ENCODE data around the gene URAD.
"Not testable (repeated sequence)": the region's sequence is repeated elsewhere in the genome, so short reads cannot be mapped to it uniquely, and the experiment has no call there.

URAD gene, protein sequence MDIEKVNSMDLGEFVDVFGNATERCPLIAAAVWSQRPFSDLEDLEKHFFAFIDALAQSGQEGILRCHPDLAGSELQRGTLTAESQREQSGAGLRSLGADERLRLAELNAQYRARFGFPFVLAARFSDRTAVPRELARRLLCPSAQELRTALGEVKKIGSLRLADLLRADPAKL

GRCh38 chr13:27988520-27988919 is at the start of gene URAD:
Gene URAD, minus strand, starts transcription at chr13:27988693. Its CDS starts 56 bp downstream, at chr13:27988637.
- in situ Hi-C loops (cut with HindIII; ENCODE audit: low sequenced_read_pairs) = no loop called here

- in situ Hi-C loops (cut with HindIII; ENCODE audit: low sequenced_read_pairs) = no loop called here
These were observed 48.9 kb upstream of the URAD start for GRCh38 chr13:28037399-28037798.

- in situ Hi-C loops (cut with HindIII; ENCODE audit: low sequenced_read_pairs) = no loop called here
These were observed 46.8 kb upstream of the URAD start for GRCh38 chr13:28035146-28035782.

DNA sequence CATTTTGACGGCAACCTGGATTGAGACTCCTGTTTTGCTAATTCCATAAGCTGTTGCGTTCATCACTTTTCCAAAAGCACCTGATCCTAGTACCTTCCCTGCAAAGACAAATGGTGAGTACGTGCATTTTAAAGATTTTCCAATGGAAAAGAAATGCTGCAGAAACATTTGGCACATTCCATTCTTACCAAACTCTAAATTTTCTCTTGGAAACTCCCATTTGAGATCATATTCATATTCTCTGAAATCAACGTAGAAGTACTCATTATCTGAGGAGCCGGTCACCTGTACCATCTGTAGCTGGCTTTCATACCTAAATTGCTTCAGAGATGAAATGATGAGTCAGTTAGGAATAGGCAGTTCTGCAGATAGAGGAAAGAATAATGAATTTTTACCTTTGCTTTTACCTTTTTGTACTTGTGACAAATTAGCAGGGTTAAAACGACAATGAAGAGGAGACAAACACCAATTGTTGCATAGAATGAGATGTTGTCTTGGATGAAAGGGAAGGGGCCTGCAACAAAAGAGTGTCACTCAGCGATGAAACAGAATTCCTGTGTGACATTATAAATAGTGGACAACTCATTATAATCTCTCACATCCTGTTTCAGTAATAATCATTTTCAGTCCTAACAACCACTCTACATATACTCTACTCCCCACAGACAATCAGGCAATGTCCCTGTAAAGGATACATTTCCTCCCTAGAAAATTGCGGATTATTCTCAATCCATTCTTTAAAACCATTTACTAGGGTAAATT is 45.6 kb upstream of the URAD start:
- in situ Hi-C loops (cut with HindIII; ENCODE audit: low sequenced_read_pairs) = no loop called here

DNA sequence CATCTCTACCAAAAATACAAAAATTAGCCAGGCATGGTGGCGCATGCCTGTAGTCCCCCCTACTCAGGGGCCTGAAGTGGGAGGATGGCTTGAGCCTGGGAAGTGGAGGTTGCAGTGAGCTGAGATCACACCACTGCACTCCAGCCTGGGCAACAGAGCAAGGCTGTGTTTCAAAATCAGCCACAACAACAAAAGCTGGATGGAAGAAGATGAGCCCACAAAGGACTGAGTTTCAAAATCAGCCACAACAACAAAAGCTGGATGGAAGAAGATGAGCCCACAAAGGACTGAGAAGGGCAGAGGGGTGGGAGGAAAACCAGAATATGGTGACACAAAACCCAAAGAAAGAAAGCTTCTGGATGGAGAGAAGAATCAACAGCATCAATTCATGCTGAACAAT is 43.9 kb upstream of the URAD start:
- in situ Hi-C loops (cut with HindIII; ENCODE audit: low sequenced_read_pairs) = not testable (repeated sequence)

GRCh38 chr13:28031896-28032288 is 43.4 kb upstream of the URAD start:
- in situ Hi-C loops (cut with HindIII; ENCODE audit: low sequenced_read_pairs) = no loop called here

DNA sequence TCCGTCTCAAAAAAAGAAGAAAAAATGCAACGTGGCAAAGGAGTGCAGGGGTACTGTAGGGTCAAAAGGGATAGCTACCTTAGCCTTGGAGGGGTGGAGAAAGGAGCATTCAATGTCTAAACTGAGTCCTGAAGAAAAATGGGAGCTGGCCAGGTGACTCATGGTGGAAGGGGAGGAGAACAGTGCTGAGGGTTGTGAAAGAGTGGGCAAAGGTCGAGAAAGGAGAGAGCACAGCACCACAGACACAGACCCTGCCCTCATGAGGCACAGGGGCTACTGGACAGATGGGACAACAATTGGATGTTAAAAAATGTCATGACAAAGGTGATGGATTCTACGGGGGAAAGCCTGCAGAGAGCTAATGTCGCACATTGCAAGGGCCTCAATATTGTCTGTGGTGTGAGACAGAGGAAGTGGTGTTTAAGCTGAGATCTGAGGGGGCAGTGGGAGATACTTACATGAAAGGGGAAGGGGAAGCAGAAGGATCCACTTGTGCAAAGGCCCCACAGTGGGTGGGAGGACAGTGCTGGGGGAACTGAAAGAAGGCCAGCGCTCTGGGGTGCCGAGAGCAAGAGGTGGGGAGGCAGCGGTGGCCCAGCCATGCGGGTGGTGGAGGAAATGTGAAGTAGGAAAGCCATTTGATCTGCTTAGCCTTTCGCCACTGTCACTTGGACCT is 42.9 kb upstream of the URAD start:
- in situ Hi-C loops (cut with HindIII; ENCODE audit: low sequenced_read_pairs) = no loop called here

DNA sequence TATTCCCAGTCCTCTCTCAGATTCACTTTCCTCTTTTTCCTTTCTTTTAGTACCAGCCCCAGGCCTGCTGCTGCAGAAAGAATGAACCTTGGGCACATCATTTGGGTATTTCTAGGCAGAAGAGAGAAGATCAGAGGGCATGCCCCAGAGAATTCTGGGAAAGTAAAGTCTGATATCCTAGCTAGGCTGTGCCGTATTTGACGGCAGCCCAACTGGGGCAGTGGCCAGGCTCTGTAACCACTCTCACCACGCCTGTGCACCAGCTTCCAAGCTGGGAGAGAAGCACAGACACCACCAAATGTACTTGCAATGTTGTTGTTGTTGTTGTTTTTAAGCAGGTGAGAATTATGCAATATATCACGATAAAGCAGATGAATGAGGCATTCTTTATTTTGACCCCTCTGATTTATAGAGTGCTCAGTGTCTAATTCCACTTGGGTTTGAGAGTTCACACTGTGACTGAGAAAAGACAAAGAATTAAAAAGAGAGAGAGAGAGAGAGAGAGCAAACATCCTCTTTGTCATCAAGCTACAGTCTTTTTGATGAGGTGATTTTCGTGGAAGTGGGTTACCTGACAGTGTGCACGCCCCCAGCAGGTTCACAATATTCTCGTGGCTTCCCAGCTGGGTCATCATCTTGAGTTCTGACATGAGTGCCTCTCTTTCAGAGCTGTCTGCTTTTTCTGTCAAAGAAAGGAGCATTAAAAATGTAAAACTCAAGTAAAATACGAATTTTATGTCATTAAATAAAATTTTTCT is 39.3 kb upstream of the URAD start:
- in situ Hi-C loops (cut with HindIII; ENCODE audit: low sequenced_read_pairs) = no loop called here

GRCh38 chr13:28027071-28027470 is 38.6 kb upstream of the URAD start:
- in situ Hi-C loops (cut with HindIII; ENCODE audit: low sequenced_read_pairs) = no loop called here

DNA sequence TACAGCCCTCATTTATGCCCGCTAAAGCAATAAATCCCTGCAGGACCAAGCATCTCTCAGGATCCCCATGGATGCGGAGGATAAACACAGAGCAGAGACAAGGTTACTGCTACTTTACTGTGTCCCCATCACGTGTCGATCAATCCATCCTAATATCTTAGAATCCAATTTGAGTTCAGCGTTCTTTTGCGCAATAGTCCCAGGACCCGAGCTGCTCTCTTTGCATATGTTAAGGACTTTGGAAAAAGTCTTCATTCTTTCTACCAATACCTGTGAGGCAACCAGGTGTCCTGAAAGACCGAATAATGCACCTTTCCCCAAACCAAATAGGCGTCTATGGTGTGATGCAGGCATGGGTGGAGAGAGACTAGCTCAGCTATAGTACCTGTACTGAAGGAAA is 38.0 kb upstream of the URAD start:
- in situ Hi-C loops (cut with HindIII; ENCODE audit: low sequenced_read_pairs) = no loop called here

DNA sequence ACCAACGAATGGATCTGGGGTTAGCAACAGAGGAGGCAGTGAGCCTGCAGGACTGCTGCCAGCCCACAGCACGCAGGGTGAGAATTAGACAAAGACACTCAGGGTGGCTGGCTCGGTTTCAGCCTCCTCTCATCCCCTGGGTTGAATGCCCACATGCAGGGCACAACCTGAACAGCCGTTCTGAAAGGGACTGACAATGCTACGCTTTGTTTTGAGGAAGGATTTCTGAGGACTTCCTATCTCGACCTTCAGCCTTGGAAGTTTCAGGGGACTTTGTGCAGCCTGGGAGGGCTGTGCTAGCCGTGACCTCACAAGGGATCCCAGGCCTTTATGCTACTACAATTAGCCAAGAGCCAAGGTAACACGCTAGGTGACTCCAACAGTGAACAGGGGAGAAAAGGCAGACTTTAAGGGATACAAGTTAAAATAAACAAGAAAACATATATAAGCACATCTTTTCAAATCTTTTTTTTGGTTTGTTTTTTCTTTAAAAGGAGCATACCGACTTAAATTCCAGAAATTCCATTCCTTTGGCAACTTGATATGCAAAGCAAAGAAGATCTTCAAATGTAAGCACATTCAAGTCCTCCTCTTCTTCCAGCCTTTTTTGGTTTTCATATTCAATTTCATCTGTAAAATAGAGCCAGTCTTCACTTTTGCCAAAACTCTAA is 34.5 kb upstream of the URAD start:
- in situ Hi-C loops (cut with HindIII; ENCODE audit: low sequenced_read_pairs) = no loop called here

DNA sequence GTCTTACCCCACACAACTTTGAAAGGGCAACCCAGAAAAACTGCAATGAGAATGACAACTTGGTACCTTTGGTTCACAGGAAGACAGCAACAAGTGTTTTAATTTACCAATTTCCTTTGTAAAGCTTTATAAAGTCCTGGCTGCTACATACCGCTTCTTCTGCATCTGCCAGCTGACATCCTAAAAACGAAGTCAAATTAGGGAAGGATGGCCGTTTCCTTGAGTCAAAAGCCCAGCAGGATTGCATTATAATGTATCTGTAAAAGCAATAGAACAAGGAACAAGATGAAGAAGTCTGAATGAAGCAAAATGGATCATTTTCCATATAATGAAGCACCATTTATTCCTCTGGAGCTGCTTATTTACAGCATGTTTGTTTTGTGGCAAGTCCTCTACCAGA is 25.8 kb upstream of the URAD start:
- in situ Hi-C loops (cut with HindIII; ENCODE audit: low sequenced_read_pairs) = no loop called here

GRCh38 chr13:28013482-28013881 is 25.0 kb upstream of the URAD start:
- in situ Hi-C loops (cut with HindIII; ENCODE audit: low sequenced_read_pairs) = no loop called here

DNA sequence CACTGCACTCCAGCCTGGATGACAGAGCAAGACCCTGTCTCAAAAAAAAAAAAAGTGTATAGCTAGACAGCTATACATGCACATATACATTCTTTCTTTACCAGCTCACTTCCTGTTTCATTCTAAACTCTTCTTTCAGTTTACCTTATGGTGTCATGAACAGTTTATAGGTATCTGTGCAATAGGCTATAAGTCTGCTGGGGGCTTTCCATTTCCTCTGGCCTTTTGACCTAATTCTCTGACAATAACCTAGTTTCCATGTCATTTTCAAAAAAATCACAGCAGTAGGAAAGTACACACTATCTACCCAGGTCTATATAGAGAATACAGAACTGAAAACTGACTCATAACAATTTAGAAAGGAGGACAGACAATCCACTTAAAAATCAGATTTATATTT is 24.4 kb upstream of the URAD start:
- in situ Hi-C loops (cut with HindIII; ENCODE audit: low sequenced_read_pairs) = no loop called here

GRCh38 chr13:28012383-28012782 is 23.9 kb upstream of the URAD start:
- in situ Hi-C loops (cut with HindIII; ENCODE audit: low sequenced_read_pairs) = no loop called here

DNA sequence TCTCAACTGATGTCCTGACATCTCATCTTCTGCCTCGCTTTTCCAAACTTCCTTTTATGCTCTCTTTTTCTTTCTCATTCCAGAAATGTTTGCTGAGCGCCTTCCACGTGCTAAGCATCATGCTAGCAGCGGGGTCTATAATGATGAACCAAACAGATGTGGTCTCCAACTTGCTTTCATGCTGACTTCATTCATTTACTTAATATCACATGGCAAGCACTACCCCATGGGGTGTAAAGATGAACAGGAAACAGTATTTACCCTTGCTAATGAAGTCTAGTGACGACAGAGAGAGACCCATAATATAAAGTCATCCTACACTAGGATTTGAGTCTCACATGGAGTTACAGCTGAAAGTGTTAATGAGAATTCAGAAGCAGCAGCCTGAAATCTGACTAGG is 21.6 kb upstream of the URAD start:
- in situ Hi-C loops (cut with HindIII; ENCODE audit: low sequenced_read_pairs) = no loop called here

GRCh38 chr13:28005016-28005415 is 16.5 kb upstream of the URAD start:
- in situ Hi-C loops (cut with HindIII; ENCODE audit: low sequenced_read_pairs) = not testable (repeated sequence)

GRCh38 chr13:28002886-28003698 is 14.6 kb upstream of the URAD start:
- in situ Hi-C loops (cut with HindIII; ENCODE audit: low sequenced_read_pairs) = no loop called here

DNA sequence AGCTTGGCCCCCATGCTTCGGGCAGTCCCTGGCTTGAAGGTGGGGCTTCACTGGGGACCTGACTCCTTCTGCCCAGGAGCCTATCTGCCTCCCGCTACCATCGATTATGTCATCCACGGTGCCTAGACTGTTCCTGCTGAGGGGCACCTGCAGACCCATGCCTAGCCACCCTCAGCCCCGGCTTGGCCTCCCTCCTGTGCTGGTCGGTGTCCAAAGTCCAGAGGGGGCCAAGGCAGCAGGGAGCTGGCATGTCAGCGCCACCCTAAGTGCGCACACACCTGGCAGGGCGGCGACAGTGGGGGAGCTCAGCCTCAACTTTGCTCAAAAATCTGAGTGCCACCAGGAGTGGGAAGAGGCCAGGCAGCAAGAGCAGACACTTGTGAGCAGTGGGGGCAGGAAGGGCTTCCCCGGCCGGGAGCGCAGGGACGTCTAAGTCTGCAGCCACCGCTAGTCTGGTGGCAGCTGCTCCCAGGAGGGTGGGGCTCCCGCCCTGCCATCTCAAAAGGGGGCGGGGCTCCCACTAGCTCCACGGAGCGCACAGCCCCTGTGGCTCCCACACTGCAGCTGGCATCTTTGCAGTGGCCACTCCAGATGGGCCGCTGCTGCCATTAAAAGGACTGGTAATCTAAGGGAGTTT is 13.5 kb upstream of the URAD start:
- in situ Hi-C loops (cut with HindIII; ENCODE audit: low sequenced_read_pairs) = no loop called here
